ENCODE measurements around the gene LGI4.
A peak's percentile ranks its signal among the peaks of the same experiment; 100 is the strongest.
"Not testable (repeated sequence)": the region's sequence is repeated elsewhere in the genome, so short reads cannot be mapped to it uniquely, and the experiment has no call there.

The LGI4 gene

DNA sequence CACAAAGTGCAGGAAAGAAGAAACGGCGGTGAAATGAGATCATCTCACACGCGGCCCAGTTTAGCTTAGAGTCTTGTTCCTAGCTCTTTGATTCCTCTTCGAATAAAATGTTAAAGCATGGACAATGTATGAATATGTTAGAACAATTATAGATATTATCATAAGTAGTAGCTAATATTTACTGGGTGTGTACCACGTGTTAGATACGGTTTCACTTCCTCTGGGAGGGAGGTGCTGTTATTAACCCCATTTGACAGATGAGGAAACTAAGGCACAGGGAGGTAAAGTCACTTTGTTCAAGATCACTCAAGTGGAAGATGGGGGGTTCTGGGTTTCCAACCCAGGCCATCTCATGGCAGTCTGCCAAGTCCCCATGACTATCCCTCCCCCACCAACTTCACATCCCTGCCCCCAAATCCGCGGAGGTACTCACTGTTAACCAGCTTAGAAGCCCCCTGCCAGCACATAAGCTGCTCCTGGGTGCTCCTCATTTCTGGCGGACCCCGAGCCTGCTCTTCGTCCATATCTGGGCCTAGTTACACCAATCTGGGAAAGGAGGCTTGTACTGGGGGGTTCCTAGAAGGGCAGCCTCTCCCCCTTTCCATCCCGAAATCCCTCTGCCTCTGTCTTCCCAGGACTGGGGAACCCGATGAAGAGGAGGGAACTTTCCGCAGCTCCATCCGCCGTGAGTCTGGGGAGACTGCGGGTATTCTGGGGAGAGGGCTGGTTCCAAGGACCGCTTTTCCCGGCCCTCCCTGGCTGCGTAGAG, 7.2 kb upstream of the LGI4 start:
- DNase-seq (ENCODE audit: low spot score) = no peak

- peak; percentile 99 for DNase-seq (ENCODE audit: low spot score)
Measured at GRCh38 chr19:35140962-35141836, 6.3 kb upstream of the LGI4 start.

DNA sequence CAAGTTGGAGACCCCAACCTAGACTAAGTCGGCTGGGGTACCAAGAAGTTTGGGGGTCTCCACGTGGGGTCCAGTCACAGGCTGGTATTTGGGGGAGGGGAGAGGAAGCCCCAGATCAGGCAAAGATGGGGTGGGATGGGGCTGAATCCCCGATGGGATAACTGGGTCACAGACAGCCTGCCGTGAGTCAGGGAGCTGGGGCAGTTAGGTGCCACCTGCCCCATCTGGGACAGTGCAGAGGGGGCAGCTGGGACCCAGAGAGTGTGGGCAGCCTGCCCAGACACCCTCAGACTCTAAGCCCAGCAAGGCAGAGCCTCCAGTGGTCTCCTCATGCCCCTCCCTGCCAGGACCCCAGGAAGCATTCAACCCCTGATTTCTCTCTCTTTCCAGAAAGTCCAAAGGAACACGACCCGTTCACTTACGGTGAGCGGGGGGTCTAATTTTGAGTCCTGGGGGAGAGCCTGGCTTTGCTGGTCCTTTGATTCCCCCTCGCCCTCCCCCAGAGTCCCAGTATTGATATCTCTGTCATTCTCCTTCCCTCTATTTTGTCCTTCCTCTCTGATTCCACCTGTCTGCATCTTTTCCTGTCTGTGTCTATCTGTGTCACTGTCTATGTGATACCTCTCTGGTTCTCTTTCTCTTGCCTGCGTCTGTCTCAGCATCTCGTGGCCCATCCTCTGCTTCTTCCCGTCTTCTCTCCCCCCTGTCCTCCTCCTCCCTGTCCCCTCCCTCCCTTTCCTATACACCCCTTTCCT, 5.5 kb upstream of the LGI4 start:
- no peak for DNase-seq (ENCODE audit: low spot score)

DNA sequence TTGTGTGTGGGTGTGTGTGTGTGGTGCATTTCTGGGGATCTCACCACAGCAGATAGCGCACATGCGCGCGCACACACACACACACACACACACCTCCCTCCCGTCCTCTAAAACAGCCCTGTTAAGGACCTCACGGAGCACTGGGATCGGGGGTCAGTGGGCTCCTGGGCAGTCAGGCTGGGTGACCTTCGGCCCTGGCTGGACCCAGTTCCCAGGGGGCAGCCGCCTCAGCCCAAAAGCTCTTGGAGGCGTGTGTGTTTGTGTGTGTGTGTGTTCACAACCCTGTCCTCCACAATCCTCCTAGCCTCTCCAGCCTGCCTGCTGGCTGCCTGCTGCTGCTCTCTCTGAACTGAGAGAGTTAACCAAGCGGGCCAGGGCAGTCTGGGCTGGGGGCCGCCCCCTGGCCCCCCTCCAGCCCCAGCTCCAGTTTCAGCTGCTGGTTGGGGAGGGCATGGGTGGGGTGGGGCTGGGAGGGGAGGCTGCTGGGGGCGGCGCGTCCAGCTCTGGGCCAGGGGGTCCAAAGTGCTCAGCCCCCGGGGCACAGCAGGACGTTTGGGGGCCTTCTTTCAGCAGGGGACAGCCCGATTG, 3.5 kb upstream of the LGI4 start, which contains the start of gene FXYD1:
Gene FXYD1 (plus strand): TSS at position 520 of the 588 bp plus-strand sequence. CDS start 1,256 bp downstream, outside the sequence.
- no peak for DNase-seq (ENCODE audit: low spot score)

- DNase-seq (ENCODE audit: low spot score) = no peak
Measured at GRCh38 chr19:35136977-35137702, 2.3 kb upstream of the LGI4 start.

- DNase-seq (ENCODE audit: low spot score) = no peak
Measured at GRCh38 chr19:35136231-35136630, 1.4 kb upstream of the LGI4 start.

GRCh38 chr19:35135389-35135909, 590 bp upstream of the LGI4 start:
- DNase-seq (ENCODE audit: low spot score) = peak; percentile 74

- DNase-seq (ENCODE audit: low spot score) = no peak
Measured at GRCh38 chr19:35133826-35134225, 1.0 kb downstream of the LGI4 start.

GRCh38 chr19:35132254-35132653, 2.6 kb downstream of the LGI4 start:
- no peak for DNase-seq (ENCODE audit: low spot score)

- DNase-seq (ENCODE audit: low spot score) = no peak
Measured at GRCh38 chr19:35130761-35131720, 3.8 kb downstream of the LGI4 start.

- not testable (repeated sequence) for DNase-seq (ENCODE audit: low spot score)
Measured at GRCh38 chr19:35129724-35130274, 5.1 kb downstream of the LGI4 start.

- DNase-seq (ENCODE audit: low spot score) = no peak
Measured at GRCh38 chr19:35128398-35129057, 6.3 kb downstream of the LGI4 start.

GRCh38 chr19:35127871-35128270, 7.0 kb downstream of the LGI4 start:
- DNase-seq (ENCODE audit: low spot score) = no peak

DNA sequence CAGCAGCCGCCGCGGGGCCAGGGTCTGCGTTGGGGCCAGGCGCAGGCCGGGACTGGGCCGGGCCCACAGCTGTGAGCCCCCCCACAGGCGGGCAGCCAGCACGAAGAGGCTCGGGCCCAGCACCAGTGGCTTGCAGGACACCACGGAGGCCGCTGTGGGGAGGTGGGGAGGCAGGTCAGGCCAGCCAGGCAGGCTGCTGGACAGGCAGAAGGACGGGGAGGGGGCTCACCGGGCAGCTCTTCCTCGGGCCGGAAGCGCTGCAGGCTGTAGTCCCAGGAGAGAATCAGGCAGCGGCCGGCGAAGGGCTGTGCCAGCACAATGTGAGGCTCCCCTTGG, 8.3 kb downstream of the LGI4 start:
- DNase-seq (ENCODE audit: low spot score) = no peak

DNA sequence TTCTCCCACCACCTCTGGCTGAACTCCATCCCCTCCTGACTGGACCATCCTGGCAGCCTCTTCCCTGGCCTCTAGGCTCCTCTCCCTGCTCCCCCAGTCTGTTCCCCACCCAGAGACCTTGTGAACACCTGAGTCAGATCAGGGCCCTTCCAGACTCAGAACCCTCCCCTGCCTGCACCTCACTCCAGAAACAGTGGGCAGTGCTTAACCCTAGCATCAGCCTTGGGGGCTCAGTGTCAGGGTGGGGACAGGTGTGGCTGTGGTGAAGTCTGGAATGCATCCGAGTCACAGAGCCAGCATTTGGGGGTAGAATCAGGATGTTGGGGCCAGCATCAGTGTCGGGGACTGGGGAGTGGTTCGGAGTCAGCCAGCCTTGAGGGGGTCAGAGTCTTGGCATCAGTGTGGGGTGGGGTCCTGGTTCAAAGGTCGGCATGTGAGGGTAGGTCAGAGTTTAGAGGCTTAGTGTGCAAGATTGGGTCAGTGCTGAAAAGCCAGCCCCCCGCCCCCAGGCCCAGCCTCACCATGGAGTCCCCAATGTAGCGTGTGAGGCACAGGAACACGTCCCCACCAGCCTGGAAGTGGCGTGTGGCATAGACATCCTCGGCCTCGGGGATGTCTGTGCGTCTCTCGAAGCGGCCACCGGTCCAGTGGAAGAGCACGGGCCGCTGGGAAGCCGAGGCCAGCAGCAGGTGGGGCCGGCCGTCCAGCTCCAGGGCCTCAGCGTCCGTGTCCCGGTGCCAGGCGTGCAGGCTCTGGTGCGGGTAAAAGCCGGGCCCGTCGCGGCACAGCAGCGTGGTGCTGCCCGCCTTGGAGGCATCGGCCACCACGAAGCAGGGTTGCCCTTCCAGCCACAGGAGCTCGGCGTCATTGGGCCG, 8.9 kb downstream of the LGI4 start:
- no peak for DNase-seq (ENCODE audit: low spot score)

- no peak for DNase-seq (ENCODE audit: low spot score)
Measured at GRCh38 chr19:35125270-35125717, 9.6 kb downstream of the LGI4 start.

- peak; percentile 97 for DNase-seq (ENCODE audit: low spot score)
Measured at GRCh38 chr19:35124098-35125060, 10.5 kb downstream of the LGI4 start.
